Hepatocyte (in vitro differentiated cells): Measurements from ENCODE around the gene PKIB. TPM values are rescaled to one million over a fixed set of nuclear protein-coding genes. Genes with fewer than 3 reads are reported as not detected.

ENCODE experiments used
- DNase-seq: peaks from one replicate; pipeline ENCODE4 v3.0.0-alpha.2; 2016; ENCODE audit warnings: low spot score
- H2AFZ ChIP-seq: fragments of 200-600 bp; sonication (generic); 2 replicates; pipeline ENCODE4 v1.6.0; 2016; ENCODE audit warnings: antibody characterized with exemption, mild to moderate bottlenecking
- H3K27ac ChIP-seq: fragments of 200-600 bp; sonication (generic); 2 replicates; pipeline ENCODE4 v1.5.1; 2016; ENCODE audit warnings: mild to moderate bottlenecking
- H3K27me3 ChIP-seq: fragments of 200-600 bp; sonication (generic); 2 replicates; pipeline ENCODE4 v1.6.1; 2016
- H3K36me3 ChIP-seq: fragments of 200-600 bp; sonication (generic); replicated peaks from 2 replicates; pipeline ENCODE4 v1.5.1; 2016; ENCODE audit warnings: low read depth; ENCODE audit not compliant: insufficient read depth
- H3K4me1 ChIP-seq: fragments of 200-600 bp; sonication (generic); 2 replicates; pipeline ENCODE4 v1.5.1; 2016; ENCODE audit warnings: mild to moderate bottlenecking, moderate library complexity; ENCODE audit not compliant: insufficient read depth
- H3K4me2 ChIP-seq: fragments of 200-600 bp; sonication (generic); 2 replicates; pipeline ENCODE4 v1.6.0; 2016
- H3K4me3 ChIP-seq: fragments of 200-600 bp; sonication (generic); 2 replicates; pipeline ENCODE4 v1.5.1; 2016; ENCODE audit warnings: mild to moderate bottlenecking
- H3K79me2 ChIP-seq: fragments of 200-600 bp; sonication (generic); 2 replicates; pipeline ENCODE4 v1.6.0; 2017; ENCODE audit warnings: mild to moderate bottlenecking
- H3K9me2 ChIP-seq: fragments of 200-600 bp; sonication (generic); replicated peaks from 2 replicates; pipeline ENCODE4 v1.6.0; 2017; ENCODE audit warnings: mild to moderate bottlenecking; ENCODE audit not compliant: insufficient read depth
- H3K9me3 ChIP-seq: fragments of 200-600 bp; sonication (generic); 2 replicates; pipeline ENCODE4 v1.5.1; 2016; ENCODE audit warnings: low read depth, mild to moderate bottlenecking
- H4K20me1 ChIP-seq: fragments of 200-600 bp; sonication (generic); 2 replicates; pipeline ENCODE4 v1.6.0; 2016; ENCODE audit warnings: mild to moderate bottlenecking; ENCODE audit not compliant: insufficient read depth, poor library complexity, severe bottlenecking
- CTCF ChIP-seq: fragments of 200-600 bp; sonication (generic); IDR thresholded peaks from 2 replicates; pipeline ENCODE4 v1.5.1; 2016; ENCODE audit warnings: antibody characterized with exemption, mild to moderate bottlenecking; ENCODE audit not compliant: poor library complexity
- EZH2 ChIP-seq: fragments of 200-600 bp; sonication (generic); IDR thresholded peaks from 2 replicates; pipeline ENCODE4 v1.6.1; 2016; ENCODE audit warnings: antibody characterized with exemption, mild to moderate bottlenecking, borderline replicate concordance
- EZH2phosphoT487 ChIP-seq: fragments of 200-600 bp; sonication (generic); IDR thresholded peaks from one replicate; pipeline ENCODE4 v1.6.1; 2018; ENCODE audit warnings: antibody characterized with exemption, mild to moderate bottlenecking, low read depth, moderate library complexity; ENCODE audit not compliant: unreplicated experiment, severe bottlenecking
- WGBS: methylation state at CpG from one replicate; pipeline ENCODE4 v1.1.6; 2016; ENCODE audit warnings: low lambda C conversion rate; ENCODE audit errors: missing lambda C conversion rate; 5-methylcytosine and 5-hydroxymethylcytosine counted together
- polyA plus RNA-seq: library from polyadenylated mRNA; unstranded; fragments of >200 nt; fragmentation: Nextera tagmentation; extraction: Ambion mirVana; gene quantifications from 2 replicates; pipeline ENCODE4 v1.2.1, GENCODE V29; 2016
- total RNA-seq: library from RNA; depleted of rRNA; stranded (reverse); fragments of >200 nt; gene quantifications from 2 replicates; pipeline ENCODE4 v1.2.3, GENCODE V29; 2014

PKIB gene
- total and polyA plus RNA-seq, 2 experiments from 2014 or later, result 73.8 to 144 TPM

- no peaks in the 10 kb centered on the region for H3K36me3 ChIP-seq
- no peaks in the 10 kb centered on the region for H3K27me3 ChIP-seq
- no peak overlapping the region for H3K4me3 ChIP-seq
- H3K79me2 ChIP-seq, result peaks cover 2% of the 10 kb centered on the region
- H4K20me1 ChIP-seq, result no peaks in the 10 kb centered on the region
- H3K27ac ChIP-seq, result no peak overlapping the region
- no peak overlapping the region for H2AFZ ChIP-seq
- H3K4me2 ChIP-seq, result no peak overlapping the region
- no peaks in the 10 kb centered on the region for H3K9me3 ChIP-seq
- TF ChIP-seq EZH2 (no peak), CTCF (no peak), EZH2phosphoT487 (no peak)
- WGBS, result 100% methylated on average over 1 of the region's 1 CpG
- H3K9me2 ChIP-seq, result no peaks in the 10 kb centered on the region
- peaks cover 15% of the 10 kb centered on the region for H3K4me1 ChIP-seq
- DNase-seq, result no peak
Measured at GRCh38 chr6:122676146-122676545, 65.9 kb downstream of the PKIB start.

GRCh38 chr6:122676688-122677087 lies 66.5 kb downstream of the PKIB start:
- no peaks in the 10 kb centered on the region for H3K36me3 ChIP-seq
- 61% methylated on average over 2 of the region's 2 CpGs for WGBS
- H3K79me2 ChIP-seq, result peaks cover 2% of the 10 kb centered on the region
- no peaks in the 10 kb centered on the region for H3K9me2 ChIP-seq
- H3K4me2 ChIP-seq, result no peak overlapping the region
- no peaks in the 10 kb centered on the region for H4K20me1 ChIP-seq
- DNase-seq, result no peak
- H3K4me1 ChIP-seq, result peaks cover 12% of the 10 kb centered on the region
- H3K27me3 ChIP-seq, result no peaks in the 10 kb centered on the region
- H3K27ac ChIP-seq, result no peak overlapping the region
- no peaks in the 10 kb centered on the region for H3K9me3 ChIP-seq
- no peak overlapping the region for H3K4me3 ChIP-seq
- TF ChIP-seq EZH2phosphoT487, result no peak
- TF ChIP-seq CTCF, result no peak
- no peak overlapping the region for H2AFZ ChIP-seq

GRCh38 chr6:122677406-122677805 lies 67.2 kb downstream of the PKIB start:
- Histone ChIP-seq H3K9me3 (no peaks in the 10 kb centered on the region), H3K27me3 (no peaks in the 10 kb centered on the region), H2AFZ (no peak overlapping the region), H4K20me1 (no peaks in the 10 kb centered on the region), H3K4me3 (no peak overlapping the region), H3K27ac (no peak overlapping the region), H3K4me2 (no peak overlapping the region), H3K4me1 (peaks cover 6% of the 10 kb centered on the region), H3K79me2 (peaks cover 2% of the 10 kb centered on the region), H3K9me2 (no peaks in the 10 kb centered on the region), H3K36me3 (no peaks in the 10 kb centered on the region)
- no peak for TF ChIP-seq EZH2phosphoT487
- no peak for DNase-seq
- WGBS, result 86% methylated on average over 1 of the region's 1 CpG

GRCh38 chr6:122678841-122679240 lies 68.6 kb downstream of the PKIB start:
- H3K4me3 ChIP-seq, result no peak overlapping the region
- no peaks in the 10 kb centered on the region for H3K36me3 ChIP-seq
- H2AFZ ChIP-seq, result no peak overlapping the region
- peaks cover 2% of the 10 kb centered on the region for H3K79me2 ChIP-seq
- no peaks in the 10 kb centered on the region for H3K9me2 ChIP-seq
- DNase-seq, result no peak
- no peak overlapping the region for H3K4me2 ChIP-seq
- H4K20me1 ChIP-seq, result no peaks in the 10 kb centered on the region
- peaks cover 6% of the 10 kb centered on the region for H3K4me1 ChIP-seq
- H3K27me3 ChIP-seq, result no peaks in the 10 kb centered on the region
- no peak overlapping the region for H3K27ac ChIP-seq
- H3K9me3 ChIP-seq, result no peaks in the 10 kb centered on the region
- WGBS, result 91% methylated on average over 3 of the region's 3 CpGs
- no peak for TF ChIP-seq EZH2phosphoT487
- no peak for TF ChIP-seq EZH2
- no peak for TF ChIP-seq CTCF
